ENCODE results near the gene CAP2.
"Not testable (repeated sequence)": the region's sequence is repeated elsewhere in the genome, so short reads cannot be mapped to it uniquely, and the experiment has no call there.

Gene CAP2

GRCh38 chr6:17527076-17527475, 133.7 kb downstream of the CAP2 start:
- Histone ChIP-seq H3K4me1 (ENCODE audit: control insufficient read depth in 1 of 2, insufficient read depth in 1 of 2, low read depth in 1 of 2, low read length in 1 of 2) (no peaks in the 10 kb centered on the region), H3K9me3 (no peaks in the 10 kb centered on the region), H3K36me3 (no peaks in the 10 kb centered on the region), H3K4me3 (ENCODE audit: low read depth in 1 of 2, low read length in 1 of 2) (no peak overlapping the region), H3K27ac (no peak overlapping the region), H3K27me3 (no peaks in the 10 kb centered on the region)
- no peak for TF ChIP-seq CTCF (IDR thresholded peaks at IDR 0.05)

- no peaks in the 10 kb centered on the region for H3K9me3 ChIP-seq
- H3K27ac ChIP-seq, result no peak overlapping the region
- no peaks in the 10 kb centered on the region for H3K36me3 ChIP-seq
- TF ChIP-seq CTCF (IDR thresholded peaks at IDR 0.05), result no peak
- no peak overlapping the region for H3K4me3 ChIP-seq (ENCODE audit: low read depth in 1 of 2, low read length in 1 of 2)
- no peaks in the 10 kb centered on the region for H3K27me3 ChIP-seq
- no peaks in the 10 kb centered on the region for H3K4me1 ChIP-seq (ENCODE audit: control insufficient read depth in 1 of 2, insufficient read depth in 1 of 2, low read depth in 1 of 2, low read length in 1 of 2)
Measured at GRCh38 chr6:17530321-17530835, 137.0 kb downstream of the CAP2 start.

- Histone ChIP-seq H3K4me1 (ENCODE audit: control insufficient read depth in 1 of 2, insufficient read depth in 1 of 2, low read depth in 1 of 2, low read length in 1 of 2) (no peaks in the 10 kb centered on the region), H3K4me3 (ENCODE audit: low read depth in 1 of 2, low read length in 1 of 2) (no peak overlapping the region), H3K36me3 (no peaks in the 10 kb centered on the region), H3K27ac (no peak overlapping the region), H3K9me3 (no peaks in the 10 kb centered on the region), H3K27me3 (peaks cover 12% of the 10 kb centered on the region)
- no peak for TF ChIP-seq CTCF (IDR thresholded peaks at IDR 0.05)
Measured at GRCh38 chr6:17536586-17536985, 143.2 kb downstream of the CAP2 start.

- TF ChIP-seq CTCF (IDR thresholded peaks at IDR 0.05), result no peak
- Histone ChIP-seq H3K4me3 (ENCODE audit: low read depth in 1 of 2, low read length in 1 of 2) (no peak overlapping the region), H3K27ac (no peak overlapping the region), H3K27me3 (no peaks in the 10 kb centered on the region), H3K4me1 (ENCODE audit: control insufficient read depth in 1 of 2, insufficient read depth in 1 of 2, low read depth in 1 of 2, low read length in 1 of 2) (no peaks in the 10 kb centered on the region), H3K36me3 (no peaks in the 10 kb centered on the region), H3K9me3 (no peaks in the 10 kb centered on the region)
Measured at GRCh38 chr6:17542243-17542642, 148.8 kb downstream of the CAP2 start.

- H3K27me3 ChIP-seq; H3K4me1 ChIP-seq (ENCODE audit: control insufficient read depth in 1 of 2, insufficient read depth in 1 of 2, low read depth in 1 of 2, low read length in 1 of 2); H3K36me3 ChIP-seq; H3K4me3 ChIP-seq (ENCODE audit: low read depth in 1 of 2, low read length in 1 of 2); H3K27ac ChIP-seq; H3K9me3 ChIP-seq: not testable (repeated sequence)
Measured at GRCh38 chr6:17545681-17546080, 152.3 kb downstream of the CAP2 start.

GRCh38 chr6:17551383-17551958, 158.1 kb downstream of the CAP2 start:
- Histone ChIP-seq H3K9me3 (no peaks in the 10 kb centered on the region), H3K4me3 (ENCODE audit: low read depth in 1 of 2, low read length in 1 of 2) (no peak overlapping the region), H3K27ac (no peak overlapping the region), H3K27me3 (no peaks in the 10 kb centered on the region), H3K4me1 (ENCODE audit: control insufficient read depth in 1 of 2, insufficient read depth in 1 of 2, low read depth in 1 of 2, low read length in 1 of 2) (no peaks in the 10 kb centered on the region), H3K36me3 (no peaks in the 10 kb centered on the region)
- no peak for TF ChIP-seq CTCF (IDR thresholded peaks at IDR 0.05)

Measured in neutrophil (primary cell).